Transverse colon (tissue), 4 donors: ENCODE measurements around the gene PAOX. TPM values are rescaled to one million over a fixed set of nuclear protein-coding genes. Genes with fewer than 3 reads are reported as not detected.
A peak's percentile ranks its signal among the peaks of the same experiment; 100 is the strongest.
"Not testable (repeated sequence)": the region's sequence is repeated elsewhere in the genome, so short reads cannot be mapped to it uniquely, and the experiment has no call there.

Source experiments
- DNase-seq: peaks from one replicate; pipeline ENCODE4 v3.0.0-alpha.2; 2019
- H3K27ac ChIP-seq, 4 donors: fragments of 200-600 bp; sonication (generic); 2 replicates each; pipeline ENCODE4 v1.5.1; 2016 to 2018; ENCODE audit warnings: inconsistent platforms in 4 of 4
- H3K27me3 ChIP-seq: fragments of 200-600 bp; sonication (generic); 2 replicates; pipeline ENCODE4 v1.5.1; 2017; ENCODE audit warnings: inconsistent platforms
- H3K36me3 ChIP-seq, 4 donors: fragments of 200-600 bp; sonication (generic); 2 replicates each; pipeline ENCODE4 v1.5.1; 2017 to 2019; ENCODE audit warnings: inconsistent platforms in 4 of 4
- H3K4me1 ChIP-seq, 4 donors: fragments of 200-600 bp; sonication (generic); 2 replicates each; pipeline ENCODE4 v1.5.1; 2017 to 2020; ENCODE audit warnings: inconsistent platforms in 4 of 4
- H3K4me3 ChIP-seq, 4 donors: fragments of 200-600 bp; sonication (generic); 1 replicate in 1 of 4; 2 replicates in 3 of 4; pipeline versions ENCODE4 v1.5.1 to v1.6.1; 2017 to 2019; ENCODE audit warnings: inconsistent platforms in 4 of 4
- H3K9me3 ChIP-seq, 2 donors: fragments of 200-600 bp; sonication (generic); 2 replicates each; pipeline ENCODE4 v1.5.1; 2017 to 2019; ENCODE audit warnings: inconsistent platforms in 2 of 2
- CTCF ChIP-seq, 5 experiments: fragments of 200-600 bp in 3 of 5; fragments of 450-650 bp in 2 of 5; sonication (generic) in 3 of 5; IDR thresholded peaks; 1 replicate in 2 of 5; 2 replicates in 3 of 5; pipeline ENCODE4 v1.5.1; 2016 to 2017; ENCODE audit warnings: antibody characterized with exemption in 5 of 5, inconsistent platforms in 3 of 5, mild to moderate bottlenecking in 2 of 5, moderate library complexity in 1 of 5
- EP300 ChIP-seq: sonication (generic); formaldehyde crosslinking; IDR thresholded peaks from one replicate; pipeline ENCODE4 v1.6.1; 2017; ENCODE audit warnings: antibody characterized with exemption, low read depth
- POLR2A ChIP-seq: fragments of 450-650 bp; IDR thresholded peaks from one replicate; pipeline ENCODE4 v1.6.1; 2016; ENCODE audit warnings: antibody characterized with exemption, mild to moderate bottlenecking, moderate library complexity
- POLR2AphosphoS5 ChIP-seq, 3 donors: sonication (generic); formaldehyde crosslinking; IDR thresholded peaks; one replicate each; pipeline ENCODE4 v1.6.1; 2016; ENCODE audit warnings: antibody characterized with exemption in 3 of 3
- WGBS, 2 donors: methylation state at CpG; one replicate each; pipeline ENCODE4 v1.1.5; 2018; ENCODE audit warnings: low coverage in 1 of 2; 5-methylcytosine and 5-hydroxymethylcytosine counted together
- in situ Hi-C, 4 donors: fragments of 200-750 bp; cut with MboI; loops; one replicate each; pipeline versions ENCODE4 v1.15.0 to v1.15.1; 2017; ENCODE audit warnings: low sequenced_read_pairs in 3 of 4, low pct_ligation_motif_present in 1 of 4, low pct_unique_long_range_greater_than_20kb in 1 of 4
- intact Hi-C: fragments of 100-400 bp; cut with DNase I; formaldehyde crosslinking; loops from one replicate; pipeline ENCODE4 v1.15.1; 2023; ENCODE audit warnings: low total_unique reads
- total RNA-seq, 4 donors: library from RNA; depleted of rRNA; stranded (reverse); fragments of >200 nt; gene quantifications; one replicate each; pipeline ENCODE4 v1.1.0, GENCODE V29; 2016

PAOX gene
- total RNA-seq, 4 donors from 2014 or later = 11.3 to 32.4 (median 17.1) TPM

GRCh38 chr10:133431888-133432613 is 53.0 kb downstream of the PAOX start:
- in situ Hi-C loops, H3K36me3 ChIP-seq, DNase-seq, H3K9me3 ChIP-seq, H3K4me3 ChIP-seq, intact Hi-C loops, H3K4me1 ChIP-seq, H3K27ac ChIP-seq, H3K27me3 ChIP-seq: not testable (repeated sequence)
- 65% methylated on average over 5 of the region's 9 CpGs; no CpG with 5 or more reads in 1 of the 2 donors for whole genome bisulfite sequencing, 2 donors

DNA sequence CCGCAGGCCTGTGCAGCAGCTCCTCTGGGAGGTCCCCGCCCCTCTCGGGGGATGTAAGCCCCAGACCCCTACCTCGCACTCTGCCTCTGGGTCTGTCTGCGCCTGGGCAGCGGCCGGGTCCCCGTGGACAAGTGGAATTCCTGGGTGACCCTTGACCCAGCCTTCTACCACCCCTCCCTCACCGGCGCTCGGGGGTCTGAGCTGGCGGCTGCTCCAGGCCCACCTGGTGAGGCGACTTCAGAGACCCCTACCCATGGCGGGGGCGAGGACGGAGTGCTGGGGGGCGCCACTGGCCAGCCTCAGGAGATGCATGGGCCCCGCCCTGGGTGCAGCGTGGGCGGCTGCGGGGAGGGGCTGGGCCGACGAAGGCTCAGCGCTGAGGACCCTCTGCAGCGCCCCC is 53.7 kb downstream of the PAOX start:
- H3K27me3 ChIP-seq, H3K4me3 ChIP-seq, H3K9me3 ChIP-seq, H3K27ac ChIP-seq, in situ Hi-C loops, intact Hi-C loops, H3K36me3 ChIP-seq, DNase-seq, H3K4me1 ChIP-seq: not testable (repeated sequence)
- WGBS, 2 donors = 84% methylated on average over 5 of the region's 25 CpGs; no CpG with 5 or more reads in 1 of the 2 donors

- H3K4me1 ChIP-seq = no peaks in the 10 kb centered on the region
- H3K27me3 ChIP-seq = no peaks in the 10 kb centered on the region
- intact Hi-C loops (no loop called here), in situ Hi-C loops (no loop called here)
- H3K4me3 ChIP-seq = no peak overlapping the region
- no peaks in the 10 kb centered on the region for H3K9me3 ChIP-seq
- no peak for DNase-seq
- no peak for TF ChIP-seq POLR2AphosphoS5 (IDR thresholded peaks at IDR 0.05)
- TF ChIP-seq EP300 = no peak
- peak in 1 of 5 experiments; percentile 8 for TF ChIP-seq CTCF (IDR thresholded peaks at IDR 0.05)
- no peak for TF ChIP-seq POLR2A
- no peak overlapping the region for H3K27ac ChIP-seq
- no peaks in the 10 kb centered on the region for H3K36me3 ChIP-seq
- WGBS, 2 donors = 76% methylated on average over 8 to 11 of the region's 11 CpGs
Measured at GRCh38 chr10:133438711-133439273, 59.7 kb downstream of the PAOX start.

GRCh38 chr10:133439517-133440461 is 60.7 kb downstream of the PAOX start:
- Histone ChIP-seq H3K36me3 (no peaks in the 10 kb centered on the region), H3K27ac (no peak overlapping the region), H3K4me3 (no peak overlapping the region), H3K9me3 (no peaks in the 10 kb centered on the region), H3K4me1 (no peaks in the 10 kb centered on the region), H3K27me3 (no peaks in the 10 kb centered on the region)
- intact Hi-C loops (no loop called here), in situ Hi-C loops (no loop called here)
- no peak for DNase-seq
- TF ChIP-seq POLR2AphosphoS5 (IDR thresholded peaks at IDR 0.05) (no peak), EP300 (no peak), POLR2A (no peak), CTCF (IDR thresholded peaks at IDR 0.05) (no peak)
- WGBS, 2 donors = 89 to 98% methylated on average over 5 to 25 of the region's 25 CpGs
